ENCODE data around the gene ARL17B. TPM values are rescaled to one million over a fixed set of nuclear protein-coding genes. Genes with fewer than 3 reads are reported as not detected.
"Not testable (repeated sequence)": the region's sequence is repeated elsewhere in the genome, so short reads cannot be mapped to it uniquely, and the experiment has no call there.

The ARL17B gene
- total and polyA plus RNA-seq, 2 of the 4 experiments (the other 2 are of a cell fraction), result 4.8 to 6.5 TPM

DNA sequence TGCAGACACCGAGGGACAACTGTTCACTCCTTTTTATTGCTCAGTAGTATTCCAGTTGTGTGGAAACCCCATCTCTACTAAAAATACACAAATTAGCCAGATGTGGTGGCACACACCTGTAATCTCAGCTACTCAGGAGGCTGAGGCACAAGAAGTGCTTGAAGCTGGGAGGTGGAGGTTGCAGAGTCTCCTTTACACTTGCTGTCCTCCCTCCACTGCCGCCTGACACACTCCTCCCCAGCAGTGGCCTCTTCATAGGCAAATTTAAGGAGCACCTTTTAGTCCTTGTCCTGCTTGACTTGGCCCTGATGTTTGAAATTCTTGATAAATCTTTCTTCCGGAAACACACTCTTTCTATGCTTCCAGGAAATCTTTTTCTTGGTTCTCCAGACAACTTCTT, 112.4 kb downstream of the ARL17B start:
- H2AFZ ChIP-seq (replicated peaks; ENCODE audit: low read length, poor library complexity); DNase-seq; H3K4me3 ChIP-seq (ENCODE audit: insufficient read depth, low read depth, low read length); intact Hi-C loops (cut with micrococcal nuclease); H3K23ac ChIP-seq (ENCODE audit: low read depth, low read length); H4K5ac ChIP-seq (ENCODE audit: low read depth, low read length); H2BK5ac ChIP-seq (ENCODE audit: low read depth, low read length, poor library complexity, severe bottlenecking); H2BK20ac ChIP-seq (ENCODE audit: low read depth, low read length); H3K4me1 ChIP-seq (ENCODE audit: control insufficient read depth, insufficient read depth, low read length); BruUV-seq (replicated peaks); in situ Hi-C loops (cut with MboI; ENCODE audit: low sequenced_read_pairs); H2BK15ac ChIP-seq (ENCODE audit: low read depth, low read length); H3K9me3 ChIP-seq (ENCODE audit: control insufficient read depth, insufficient read depth, low read length); H4K91ac ChIP-seq (ENCODE audit: insufficient read depth, low read depth, low read length); H3K4me2 ChIP-seq (ENCODE audit: low read depth, low read length); H3K9me1 ChIP-seq (ENCODE audit: insufficient read depth, low read length); H4K8ac ChIP-seq (ENCODE audit: low read depth in 2 of 2, low read length in 2 of 2); ATAC-seq (ENCODE audit: low read depth); H3K56ac ChIP-seq (ENCODE audit: extremely low read depth, insufficient read depth, low read length); H3K18ac ChIP-seq (ENCODE audit: low read depth, low read length); H3K27me3 ChIP-seq (ENCODE audit: control insufficient read depth, insufficient read depth, low read length); H3K14ac ChIP-seq (replicated peaks; ENCODE audit: low read depth, low read length); CTCF ChIA-PET; H4K20me1 ChIP-seq (ENCODE audit: insufficient read depth, low read length); H2BK120ac ChIP-seq (ENCODE audit: low read depth, low read length); H3K36me3 ChIP-seq (ENCODE audit: control insufficient read depth, insufficient read depth, low read length); dilution Hi-C loops (cut with HindIII; ENCODE audit: low sequenced_read_pairs, unreplicated experiment); H2AK9ac ChIP-seq (replicated peaks; ENCODE audit: low read depth, low read length, poor library complexity); H3K27ac ChIP-seq (ENCODE audit: insufficient read depth, low read length); H3K79me1 ChIP-seq (ENCODE audit: low read depth in 1 of 2, low read length in 2 of 2); H2AK5ac ChIP-seq (ENCODE audit: low read depth, low read length); POLR2A ChIA-PET (ENCODE audit: unreplicated experiment); H3K9ac ChIP-seq (ENCODE audit: low read depth, low read length); H3K4ac ChIP-seq (ENCODE audit: low read depth, low read length): not testable (repeated sequence)
- WGBS, 2 experiments (ENCODE audit: extremely low coverage in 2 of 2, insufficient read length in 1 of 2), result 70% methylated on average over 2 of the region's 3 CpGs; no CpG with 5 or more reads in 1 of the 2 experiments

DNA sequence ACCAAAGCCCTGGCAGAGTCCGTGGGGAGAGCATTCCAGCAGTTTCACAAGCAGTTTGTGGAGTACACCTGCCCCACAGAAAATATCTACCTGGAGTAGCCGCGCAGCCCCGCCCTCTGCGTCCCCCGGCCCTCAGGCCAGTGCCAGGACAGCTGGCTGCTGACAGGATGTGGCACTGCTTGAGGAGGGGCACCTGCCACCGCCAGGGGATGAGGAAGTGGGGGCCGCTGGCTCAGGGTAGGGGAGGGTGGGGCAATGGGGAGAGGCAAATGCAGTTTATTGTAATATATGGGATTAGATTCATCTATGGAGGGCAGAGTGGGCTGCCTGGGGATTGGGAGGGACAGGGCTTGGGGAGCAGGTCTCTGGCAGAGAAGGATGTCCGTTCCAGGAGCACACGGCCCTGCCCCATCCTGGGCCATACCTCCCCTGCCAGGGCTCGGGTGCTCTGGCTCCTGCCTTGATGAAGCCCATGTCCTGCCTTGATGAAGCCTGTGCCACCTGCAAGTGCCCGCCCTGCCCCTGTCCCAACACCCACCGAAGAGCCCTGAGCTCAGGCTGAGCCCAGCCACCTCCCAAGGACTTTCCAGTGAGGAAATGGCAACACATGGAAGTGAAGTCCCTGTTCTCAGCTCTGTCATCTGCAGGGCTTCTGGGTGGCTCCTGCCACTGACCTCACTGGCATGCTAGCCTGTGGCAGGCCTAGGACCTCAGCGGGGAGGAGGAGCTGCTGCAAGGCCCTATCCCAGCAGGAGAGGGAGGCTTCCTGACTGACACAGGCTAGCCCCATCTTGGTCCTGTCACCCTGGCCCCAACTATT, 116.4 kb downstream of the ARL17B start:
- CTCF ChIA-PET; dilution Hi-C loops (cut with HindIII; ENCODE audit: low sequenced_read_pairs, unreplicated experiment); H3K9ac ChIP-seq (ENCODE audit: low read depth, low read length): not testable (repeated sequence)

More for the DNA sequence above, 116.4 kb downstream of the ARL17B start:
- H3K27me3 ChIP-seq (ENCODE audit: control insufficient read depth, insufficient read depth, low read length); H4K5ac ChIP-seq (ENCODE audit: low read depth, low read length); intact Hi-C loops (cut with micrococcal nuclease); H2AK5ac ChIP-seq (ENCODE audit: low read depth, low read length); H2BK15ac ChIP-seq (ENCODE audit: low read depth, low read length); H3K56ac ChIP-seq (ENCODE audit: extremely low read depth, insufficient read depth, low read length); H3K4me3 ChIP-seq (ENCODE audit: insufficient read depth, low read depth, low read length); H2AK9ac ChIP-seq (replicated peaks; ENCODE audit: low read depth, low read length, poor library complexity); H3K18ac ChIP-seq (ENCODE audit: low read depth, low read length); H4K20me1 ChIP-seq (ENCODE audit: insufficient read depth, low read length); H3K4me2 ChIP-seq (ENCODE audit: low read depth, low read length); H3K4ac ChIP-seq (ENCODE audit: low read depth, low read length); H3K9me3 ChIP-seq (ENCODE audit: control insufficient read depth, insufficient read depth, low read length); H2BK5ac ChIP-seq (ENCODE audit: low read depth, low read length, poor library complexity, severe bottlenecking); H3K14ac ChIP-seq (replicated peaks; ENCODE audit: low read depth, low read length); H2AFZ ChIP-seq (replicated peaks; ENCODE audit: low read length, poor library complexity); DNase-seq; ATAC-seq (ENCODE audit: low read depth); POLR2A ChIA-PET (ENCODE audit: unreplicated experiment); H2BK20ac ChIP-seq (ENCODE audit: low read depth, low read length); H3K23ac ChIP-seq (ENCODE audit: low read depth, low read length); H3K4me1 ChIP-seq (ENCODE audit: control insufficient read depth, insufficient read depth, low read length); H3K27ac ChIP-seq (ENCODE audit: insufficient read depth, low read length); H3K36me3 ChIP-seq (ENCODE audit: control insufficient read depth, insufficient read depth, low read length); H4K91ac ChIP-seq (ENCODE audit: insufficient read depth, low read depth, low read length); BruUV-seq (replicated peaks); H3K79me1 ChIP-seq (ENCODE audit: low read depth in 1 of 2, low read length in 2 of 2); H2BK120ac ChIP-seq (ENCODE audit: low read depth, low read length); H4K8ac ChIP-seq (ENCODE audit: low read depth in 2 of 2, low read length in 2 of 2); H3K9me1 ChIP-seq (ENCODE audit: insufficient read depth, low read length); in situ Hi-C loops (cut with MboI; ENCODE audit: low sequenced_read_pairs): not testable (repeated sequence)
- no CpG with 5 or more reads among the region's 14 CpGs for WGBS, 2 experiments (ENCODE audit: extremely low coverage in 2 of 2, insufficient read length in 1 of 2)
